ENCODE measurements around the gene ATXN7. TPM values are rescaled to one million over a fixed set of nuclear protein-coding genes. Genes with fewer than 3 reads are reported as not detected.

ATXN7 gene
- total RNA-seq, 1 experiment from 2014 or later: 27.5 TPM

- TF ChIP-seq POLR2AphosphoS5 (IDR thresholded peaks at IDR 0.05; ENCODE audit: low read depth, low read length): no peak
- BruUV-seq (replicated peaks): no TSS peak
- DNase-seq (ENCODE audit: low read depth, low spot score): no peak
- Histone ChIP-seq H3K9ac (ENCODE audit: low read length) (no peak overlapping the region), H3K27me3 (ENCODE audit: insufficient read depth, low read length) (peaks cover 27% of the 10 kb centered on the region; the same call in 1 of the 2 replicates), H2AFZ (ENCODE audit: low read depth, low read length, poor library complexity, severe bottlenecking) (no peak overlapping the region), H3K4me2 (ENCODE audit: low read length) (no peak overlapping the region), H3K4me3 (replicated peaks in 1 of 2; ENCODE audit: low read depth in 1 of 2, low read length in 2 of 2) (no peak overlapping the region), H3K9me2 (ENCODE audit: insufficient read depth) (no peaks in the 10 kb centered on the region), H4K20me1 (ENCODE audit: insufficient read depth) (no peaks in the 10 kb centered on the region), H3K79me2 (ENCODE audit: insufficient read depth, low read length) (no peaks in the 10 kb centered on the region), H3K27ac (ENCODE audit: low read depth, low read length) (no peak overlapping the region), H3K36me3 (ENCODE audit: control insufficient read depth in 1 of 2, insufficient read depth in 2 of 2, low read length in 2 of 2) (no peaks in the 10 kb centered on the region), H3K4me1 (ENCODE audit: control insufficient read depth in 1 of 2, insufficient read depth in 2 of 2, low read length in 2 of 2) (peaks cover 3 to 7% of the 10 kb centered on the region in 2 experiments; a peak in 3 of 4 replicates), H3K9me3 (ENCODE audit: control insufficient read depth in 1 of 2, insufficient read depth in 1 of 2, low read depth in 1 of 2, low read length in 2 of 2) (no peaks in the 10 kb centered on the region)
- intact Hi-C loops (cut with micrococcal nuclease): no loop called here
- CTCF ChIA-PET: no interaction called here
- RAD21 ChIA-PET (ENCODE audit: low non-redundant PET in 1 of 2, low total read pairs in 2 of 2, uncharacterized antibody in 2 of 2, unreplicated experiment in 2 of 2): no interaction called here
- ATAC-seq: no peak
- POLR2A ChIA-PET: no interaction called here
Measured at GRCh38 chr3:64028754-64029153, 165.1 kb downstream of the ATXN7 start.

GRCh38 chr3:64029287-64029686, 165.6 kb downstream of the ATXN7 start:
- intact Hi-C loops (cut with micrococcal nuclease): no loop called here
- no peaks in the 10 kb centered on the region for H3K9me2 ChIP-seq (ENCODE audit: insufficient read depth)
- POLR2A ChIA-PET: no interaction called here
- RAD21 ChIA-PET (ENCODE audit: low non-redundant PET in 1 of 2, low total read pairs in 2 of 2, uncharacterized antibody in 2 of 2, unreplicated experiment in 2 of 2): interaction anchor here in 1 of 2 experiments (1.9 kb wide), 1 partner anchor 456 kb away, joined by 6 read pairs; no protein-coding TSS in a partner anchor
- no peak overlapping the region for H3K4me2 ChIP-seq (ENCODE audit: low read length)
- no peak overlapping the region for H3K4me3 ChIP-seq (replicated peaks in 1 of 2; ENCODE audit: low read depth in 1 of 2, low read length in 2 of 2)
- ATAC-seq: no peak
- H3K27ac ChIP-seq (ENCODE audit: low read depth, low read length): no peak overlapping the region
- H3K27me3 ChIP-seq (ENCODE audit: insufficient read depth, low read length): peaks cover 27% of the 10 kb centered on the region; the same call in 1 of the 2 replicates
- H3K4me1 ChIP-seq (ENCODE audit: control insufficient read depth in 1 of 2, insufficient read depth in 2 of 2, low read length in 2 of 2): peaks cover 3 to 6% of the 10 kb centered on the region in 2 experiments; a peak in 3 of 4 replicates
- no peak for DNase-seq (ENCODE audit: low read depth, low spot score)
- H2AFZ ChIP-seq (ENCODE audit: low read depth, low read length, poor library complexity, severe bottlenecking): no peak overlapping the region
- no peaks in the 10 kb centered on the region for H3K79me2 ChIP-seq (ENCODE audit: insufficient read depth, low read length)
- no peak for TF ChIP-seq CEBPB (IDR thresholded peaks at IDR 0.05; ENCODE audit: low read depth)
- no peak for TF ChIP-seq CTCF (IDR thresholded peaks at IDR 0.05 in 2 of 3, conservative IDR thresholded peaks at IDR 0.05 in 1 of 3; ENCODE audit: borderline replicate concordance in 1 of 3, insufficient read depth in 1 of 3, low read depth in 2 of 3, low read length in 2 of 3)
- TF ChIP-seq SP1 (IDR thresholded peaks at IDR 0.05; ENCODE audit: low read depth): no peak
- no peak for TF ChIP-seq JUND (IDR thresholded peaks at IDR 0.05)
- no peak for TF ChIP-seq ZNF274 (IDR thresholded peaks at IDR 0.05; ENCODE audit: low read depth, low read length)
- no peak for TF ChIP-seq ZBTB33 (IDR thresholded peaks at IDR 0.05; ENCODE audit: extremely low read depth, insufficient replicate concordance, low read length)
- no peak for TF ChIP-seq SRF (IDR thresholded peaks at IDR 0.05; ENCODE audit: low read depth)
- TF ChIP-seq SIN3A (IDR thresholded peaks at IDR 0.05; ENCODE audit: low read depth): no peak
- TF ChIP-seq EZH2phosphoT487 (IDR thresholded peaks at IDR 0.05; ENCODE audit: borderline replicate concordance): no peak
- TF ChIP-seq FOSL1 (IDR thresholded peaks at IDR 0.05; ENCODE audit: low read depth): no peak
- no peak for TF ChIP-seq EZH2 (IDR thresholded peaks at IDR 0.05)
- CTCF ChIA-PET: interaction anchor here (2.4 kb wide), 1 partner anchor 454 kb away, joined by 14 read pairs; no protein-coding TSS in a partner anchor
- 0 out of 4 replicates have a peak, but pooled peaks cover 0 to 3% of the 10 kb centered on the region in 2 experiments for H3K9me3 ChIP-seq (ENCODE audit: control insufficient read depth in 1 of 2, insufficient read depth in 1 of 2, low read depth in 1 of 2, low read length in 2 of 2)
- no TSS peak for BruUV-seq (replicated peaks)
- H4K20me1 ChIP-seq (ENCODE audit: insufficient read depth): no peaks in the 10 kb centered on the region
- no peak overlapping the region for H3K9ac ChIP-seq (ENCODE audit: low read length)
- H3K36me3 ChIP-seq (ENCODE audit: control insufficient read depth in 1 of 2, insufficient read depth in 2 of 2, low read length in 2 of 2): no peaks in the 10 kb centered on the region

All from HCT116 (cell line).